ENCODE results near the gene CFAP141. TPM values are rescaled to one million over a fixed set of nuclear protein-coding genes. Genes with fewer than 3 reads are reported as not detected.

The CFAP141 gene
- total RNA-seq = not detected
- long read RNA-seq = 0 reads

- intact Hi-C loops (cut with DNase I) = loop anchor here in 1 of 2 donors (10.0 kb wide), 1 partner anchor 59 kb away; no protein-coding TSS in a partner anchor
- DNase-seq = no peak
- no peak for TF ChIP-seq POLR2A (IDR thresholded peaks at IDR 0.05)
- TF ChIP-seq CTCF (IDR thresholded peaks at IDR 0.05) = no peak
- no peak for ATAC-seq
- 67% methylated on average over 1 of the region's 1 CpG for WGBS (ENCODE audit: insufficient coverage, low coverage, low lambda C conversion rate, missing lambda C conversion rate)
- H3K36me3 ChIP-seq = peaks cover 0 to 51% (median 33%) of the 10 kb centered on the region in 4 donors
- no peak within 1 kb of the TSS for H3K27ac ChIP-seq
- no peak within 1 kb of the TSS for H3K4me3 ChIP-seq
- no peaks in the 10 kb centered on the region for H3K4me1 ChIP-seq
- no peaks in the 10 kb centered on the region for H3K27me3 ChIP-seq
- no peaks in the 10 kb centered on the region for H3K9me3 ChIP-seq
Observed at GRCh38 chr1:154206196-154206595, at the start of gene CFAP141. TSS of gene CFAP141 (minus strand) at chr1:154206333. CDS start at chr1:154206307, 26 bp downstream.

DNA sequence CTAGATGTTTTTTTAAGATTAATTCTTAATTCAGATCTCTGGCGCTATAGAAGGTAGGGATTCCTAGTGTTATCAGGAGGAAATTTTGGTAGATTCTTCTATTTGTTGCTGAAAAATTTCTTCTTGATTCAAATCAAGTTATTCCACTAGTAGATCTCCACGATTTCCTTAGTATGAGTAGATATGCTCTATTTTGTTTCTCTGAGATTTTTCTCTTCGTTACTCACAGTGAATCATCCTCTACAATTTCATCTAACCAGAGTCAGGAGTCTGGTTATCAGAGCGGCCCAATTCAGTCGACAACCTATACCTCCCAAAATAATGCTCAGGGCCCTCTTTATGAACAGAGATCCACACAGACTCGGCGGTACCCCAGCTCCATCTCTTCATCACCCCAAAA is 47.5 kb upstream of the CFAP141 start:
- peaks cover 24 to 100% (median 71%) of the 10 kb centered on the region in 4 donors for H3K36me3 ChIP-seq
- DNase-seq (no peak), ATAC-seq (no peak)
- H3K27me3 ChIP-seq = no peaks in the 10 kb centered on the region
- H3K4me3 ChIP-seq = no peak overlapping the region
- no peaks in the 10 kb centered on the region for H3K9me3 ChIP-seq
- intact Hi-C loops (cut with DNase I) = no loop called here
- no peak overlapping the region for H3K27ac ChIP-seq
- 97% methylated on average over 7 of the region's 7 CpGs for WGBS (ENCODE audit: insufficient coverage, low coverage, low lambda C conversion rate, missing lambda C conversion rate)
- no peaks in the 10 kb centered on the region for H3K4me1 ChIP-seq
- TF ChIP-seq CTCF (IDR thresholded peaks at IDR 0.05) (no peak), POLR2A (IDR thresholded peaks at IDR 0.05) (no peak)

- H3K36me3 ChIP-seq = peaks cover 14 to 68% (median 42%) of the 10 kb centered on the region in 4 donors
- intact Hi-C loops (cut with DNase I) = no loop called here
- H3K4me1 ChIP-seq = peaks cover 0 to 33% (median 13%) of the 10 kb centered on the region in 4 donors
- H3K27ac ChIP-seq = no peak overlapping the region
- TF ChIP-seq POLR2A (IDR thresholded peaks at IDR 0.05) (no peak), CTCF (IDR thresholded peaks at IDR 0.05) (no peak)
- no peak for ATAC-seq
- no peaks in the 10 kb centered on the region for H3K9me3 ChIP-seq
- H3K4me3 ChIP-seq = no peak overlapping the region
- no peak for DNase-seq
- 89% methylated on average over 3 of the region's 3 CpGs for WGBS (ENCODE audit: insufficient coverage, low coverage, low lambda C conversion rate, missing lambda C conversion rate)
- no peaks in the 10 kb centered on the region for H3K27me3 ChIP-seq
Observed at GRCh38 chr1:154241703-154242351, 35.7 kb upstream of the CFAP141 start.

GRCh38 chr1:154240294-154240833 is 34.2 kb upstream of the CFAP141 start:
- H3K4me3 ChIP-seq = no peak overlapping the region
- intact Hi-C loops (cut with DNase I) = no loop called here
- no peak for ATAC-seq
- DNase-seq = no peak
- TF ChIP-seq POLR2A (IDR thresholded peaks at IDR 0.05) (no peak), CTCF (IDR thresholded peaks at IDR 0.05) (no peak)
- no peak overlapping the region for H3K27ac ChIP-seq
- peaks cover 9 to 66% (median 41%) of the 10 kb centered on the region in 4 donors for H3K36me3 ChIP-seq
- 95% methylated on average over 3 of the region's 3 CpGs for WGBS (ENCODE audit: insufficient coverage, low coverage, low lambda C conversion rate, missing lambda C conversion rate)
- H3K9me3 ChIP-seq = no peaks in the 10 kb centered on the region
- peaks cover 0 to 48% (median 20%) of the 10 kb centered on the region in 4 donors for H3K4me1 ChIP-seq
- H3K27me3 ChIP-seq = no peaks in the 10 kb centered on the region

Data from right lobe of liver (tissue), 6 donors.